Upper lobe of right lung (tissue), 1 donor: ENCODE data around the gene A1BG. TPM values are rescaled to one million over a fixed set of nuclear protein-coding genes. Genes with fewer than 3 reads are reported as not detected.
A peak's percentile ranks its signal among the peaks of the same experiment; 100 is the strongest.

Source experiments
- ATAC-seq: fragments of 200-7000 bp; cut with Tn5 transposase; one replicate; pipeline ENCODE4 v1.9.1; 2020; ENCODE audit warnings: mild to moderate bottlenecking, moderate library complexity
- DNase-seq: peaks from one replicate; pipeline ENCODE4 v3.0.0-alpha.2; 2020
- H3K27ac ChIP-seq: fragments of 200-600 bp; one replicate; pipeline ENCODE4 v1.8.0; 2022
- H3K27me3 ChIP-seq: fragments of 200-600 bp; one replicate; pipeline ENCODE4 v1.8.0; 2022; ENCODE audit warnings: mild to moderate bottlenecking
- H3K36me3 ChIP-seq: fragments of 200-600 bp; one replicate; pipeline ENCODE4 v1.8.0; 2022
- H3K4me1 ChIP-seq: fragments of 200-600 bp; one replicate; pipeline ENCODE4 v1.8.0; 2022
- H3K4me3 ChIP-seq: fragments of 200-600 bp; one replicate; pipeline ENCODE4 v1.8.0; 2022; ENCODE audit warnings: mild to moderate bottlenecking
- H3K9me3 ChIP-seq: fragments of 200-600 bp; one replicate; pipeline ENCODE4 v1.8.0; 2022
- CTCF ChIP-seq: fragments of 200-600 bp; IDR thresholded peaks from one replicate; pipeline ENCODE4 v1.8.0; 2022; ENCODE audit warnings: antibody characterized with exemption
- intact Hi-C: fragments of 100-400 bp; cut with DNase I; formaldehyde crosslinking; loops from one replicate; pipeline ENCODE4 v1.11.0; 2022
- total RNA-seq: library from RNA; stranded (reverse); fragmentation: NEBNext Ultra II Directional; extraction: Animal tissue kit (Norgen Biotek cat#: 25700); gene quantifications from one replicate; pipeline ENCODE4 v1.2.1, GENCODE V29; 2021
- donor health status: DM: no; HTN: yes; CAD: no; lungs with severe emphysema.

Gene A1BG
- total RNA-seq, 1 donor from 2014 or later, result 12.7 TPM

DNA sequence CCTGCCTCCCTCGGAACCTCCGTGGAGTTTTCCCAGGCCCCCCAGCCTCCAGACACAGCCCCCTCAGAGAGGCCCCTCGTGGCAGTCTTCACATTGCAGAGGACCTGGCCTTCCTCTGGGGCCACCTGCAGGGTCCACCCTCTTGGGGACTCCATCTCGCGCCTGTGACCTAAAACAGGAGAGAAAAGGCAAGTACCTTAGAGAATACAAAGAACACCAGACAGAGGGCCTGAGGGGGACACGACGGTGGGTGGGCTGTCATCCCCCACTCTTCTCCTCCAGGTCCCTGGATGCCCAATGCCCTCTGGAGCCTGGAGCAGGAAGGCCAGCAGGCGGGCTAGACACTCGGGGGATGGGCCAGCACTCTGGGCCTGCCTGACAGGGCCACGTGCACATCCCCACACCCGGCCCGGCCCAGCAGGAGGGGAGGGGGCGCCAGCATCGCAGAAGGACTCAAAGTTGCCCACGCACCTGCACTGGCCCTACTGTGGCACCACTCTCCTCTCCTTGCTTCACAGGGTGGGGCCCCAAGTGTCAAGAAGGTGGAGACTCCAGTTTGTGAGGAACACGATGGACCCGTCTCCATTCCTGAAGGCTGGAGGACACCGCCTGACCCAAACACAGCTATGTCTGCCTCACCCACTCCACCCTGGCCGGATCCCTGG is 4.3 kb upstream of the A1BG start:
- Histone ChIP-seq H3K9me3 (no peaks in the 10 kb centered on the region), H3K36me3 (no peaks in the 10 kb centered on the region), H3K4me1 (peaks cover 11% of the 10 kb centered on the region), H3K27me3 (peaks cover 4% of the 10 kb centered on the region), H3K27ac (no peak overlapping the region), H3K4me3 (no peak overlapping the region)
- intact Hi-C loops, result no loop called here
- DNase-seq, result no peak
- ATAC-seq, result no peak
- TF ChIP-seq CTCF, result no peak

GRCh38 chr19:58356766-58357480 is 3.6 kb upstream of the A1BG start:
- Histone ChIP-seq H3K27me3 (peaks cover 4% of the 10 kb centered on the region), H3K27ac (no peak overlapping the region), H3K9me3 (no peaks in the 10 kb centered on the region), H3K4me1 (peaks cover 11% of the 10 kb centered on the region), H3K4me3 (peak overlapping the region; percentile 38), H3K36me3 (no peaks in the 10 kb centered on the region)
- no peak for TF ChIP-seq CTCF
- ATAC-seq (no peak), DNase-seq (no peak)
- intact Hi-C loops, result no loop called here

DNA sequence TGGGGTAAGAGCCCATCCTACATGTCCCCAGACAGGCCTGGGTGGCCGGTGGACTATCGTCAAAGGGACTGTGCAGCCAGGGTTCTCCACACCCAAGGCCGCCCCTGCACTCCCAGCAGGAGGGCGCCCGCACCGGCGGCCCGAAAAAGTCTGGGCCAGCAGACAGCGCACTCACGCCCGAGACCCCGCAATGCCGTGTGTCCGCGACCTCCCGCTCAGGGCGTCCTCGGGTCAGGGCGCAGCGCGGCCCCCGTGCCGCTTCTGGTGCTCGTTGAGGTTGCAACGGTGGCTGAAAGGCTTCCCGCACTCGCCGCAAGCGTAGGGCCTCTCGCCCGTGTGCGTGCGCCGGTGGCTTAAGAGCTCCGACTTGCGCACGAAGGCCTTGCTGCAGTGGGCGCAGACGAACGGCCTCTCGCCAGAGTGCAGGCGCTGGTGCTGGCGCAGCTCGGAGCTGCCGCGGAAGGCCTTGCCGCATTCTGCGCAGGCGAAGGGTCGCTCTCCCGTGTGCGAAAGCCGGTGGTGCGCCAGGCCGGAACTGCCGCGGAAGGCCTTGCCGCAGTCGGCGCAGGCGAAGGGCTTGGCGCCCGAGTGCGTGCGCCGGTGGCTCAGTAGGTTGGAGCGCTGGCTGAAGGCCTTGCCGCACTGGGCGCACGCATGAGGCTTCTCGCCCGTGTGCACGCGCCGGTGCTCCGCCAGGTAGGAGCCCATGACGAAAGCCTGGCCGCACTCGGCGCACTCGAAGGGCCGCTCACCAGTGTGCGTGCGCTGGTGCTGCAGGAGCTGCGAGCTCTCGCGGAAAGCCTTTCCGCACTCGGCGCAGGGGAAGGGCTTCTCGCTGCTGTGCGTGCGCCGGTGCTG is 2.8 kb upstream of the A1BG start:
- intact Hi-C loops, result no loop called here
- H3K36me3 ChIP-seq, result no peaks in the 10 kb centered on the region
- peak overlapping the region; percentile 38 for H3K4me3 ChIP-seq
- peaks cover 11% of the 10 kb centered on the region for H3K27me3 ChIP-seq
- no peak for TF ChIP-seq CTCF
- DNase-seq (no peak), ATAC-seq (peak; percentile 13)
- H3K4me1 ChIP-seq, result peaks cover 5% of the 10 kb centered on the region
- no peak overlapping the region for H3K27ac ChIP-seq
- H3K9me3 ChIP-seq, result no peaks in the 10 kb centered on the region

DNA sequence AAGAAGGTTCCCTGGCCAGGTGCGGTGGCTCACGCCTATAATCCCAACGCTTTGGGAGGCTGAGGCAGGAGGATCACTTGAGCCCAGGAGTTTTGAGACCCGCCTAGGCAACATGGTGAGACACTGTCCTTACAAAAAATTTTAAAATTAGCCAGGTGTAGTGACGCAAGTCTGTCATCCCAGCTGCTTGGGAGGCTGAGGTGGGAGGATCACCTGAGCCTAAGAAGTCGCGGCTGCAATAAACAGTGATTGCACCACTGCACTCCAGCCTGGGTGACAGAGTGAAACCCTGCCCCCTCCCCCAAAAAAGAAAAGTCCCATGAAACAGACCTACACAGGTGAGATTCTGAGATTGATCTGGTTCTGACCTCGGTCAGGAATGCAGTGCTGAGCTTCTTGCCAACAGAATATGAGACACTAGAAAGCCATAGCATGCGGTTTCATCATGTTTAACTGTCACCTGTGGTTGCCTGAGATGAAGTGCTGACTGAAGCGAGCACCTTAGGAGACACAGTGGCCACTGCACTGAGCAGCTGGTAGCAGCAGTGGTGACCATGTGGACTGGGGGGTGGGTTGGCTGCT is 2.0 kb upstream of the A1BG start:
- no peak overlapping the region for H3K4me3 ChIP-seq
- ATAC-seq, result no peak

More for the DNA sequence above, 2.0 kb upstream of the A1BG start:
- Histone ChIP-seq H3K36me3 (no peaks in the 10 kb centered on the region), H3K27me3 (peaks cover 13% of the 10 kb centered on the region), H3K27ac (no peak overlapping the region), H3K4me1 (peaks cover 5% of the 10 kb centered on the region), H3K9me3 (no peaks in the 10 kb centered on the region)
- TF ChIP-seq CTCF, result no peak
- intact Hi-C loops, result no loop called here
- DNase-seq, result no peak
